HG03108 (cell line): ENCODE data around the gene TOMM34.

Experiments used
- ATAC-seq: cut with Tn5 transposase; IDR thresholded peaks from one replicate; pipeline ENCODE4 v1.9.1; 2021; ENCODE audit warnings: moderate library complexity; ENCODE audit not compliant: unreplicated experiment

TOMM34 gene

GRCh38 chr20:44960103-44960852 is at the start of gene TOMM34:
TSS of gene TOMM34 (minus strand) at chr20:44960397. CDS start at chr20:44960333, 64 bp downstream.
- ATAC-seq = peak; percentile 81

- ATAC-seq = no peak
These were observed 48.4 kb upstream of the TOMM34 start for GRCh38 chr20:45008521-45009049.

- no peak for ATAC-seq
These were observed 37.5 kb upstream of the TOMM34 start for GRCh38 chr20:44997668-44998067.

- no peak for ATAC-seq
These were observed 37.0 kb upstream of the TOMM34 start for GRCh38 chr20:44997171-44997570.

- no peak for ATAC-seq
These were observed 33.1 kb upstream of the TOMM34 start for GRCh38 chr20:44993343-44993742.

GRCh38 chr20:44990957-44991356 is 30.8 kb upstream of the TOMM34 start:
- no peak for ATAC-seq

GRCh38 chr20:44990425-44990824 is 30.2 kb upstream of the TOMM34 start:
- ATAC-seq = no peak

GRCh38 chr20:44988631-44989171 is 28.5 kb upstream of the TOMM34 start:
- ATAC-seq = no peak

GRCh38 chr20:44983093-44983674 is 23.0 kb upstream of the TOMM34 start:
- no peak for ATAC-seq

- no peak for ATAC-seq
These were observed 21.7 kb upstream of the TOMM34 start for GRCh38 chr20:44981736-44982406.

GRCh38 chr20:44979090-44979621 is 19.0 kb upstream of the TOMM34 start:
- peak; percentile 83 for ATAC-seq

- ATAC-seq = no peak
These were observed 16.5 kb upstream of the TOMM34 start for GRCh38 chr20:44976698-44977097.

GRCh38 chr20:44973053-44973452 is 12.9 kb upstream of the TOMM34 start:
- ATAC-seq = no peak

- ATAC-seq = no peak
These were observed 10.1 kb upstream of the TOMM34 start for GRCh38 chr20:44970243-44970757.

- ATAC-seq = no peak
These were observed 9.2 kb upstream of the TOMM34 start for GRCh38 chr20:44969300-44969894.

- ATAC-seq = no peak
These were observed 7.1 kb upstream of the TOMM34 start for GRCh38 chr20:44967207-44967807.

GRCh38 chr20:44966030-44966961 is 6.1 kb upstream of the TOMM34 start, which contains the start of gene STK4:
TSS of gene STK4 (plus strand) at chr20:44966512. CDS start at chr20:44966569, 57 bp downstream.
- peak; percentile 70 for ATAC-seq

GRCh38 chr20:44965651-44966029 is 5.4 kb upstream of the TOMM34 start:
- ATAC-seq = no peak
